ENCODE measurements around the gene SPTLC2. TPM values are rescaled to one million over a fixed set of nuclear protein-coding genes. Genes with fewer than 3 reads are reported as not detected.
A peak's percentile ranks its signal among the peaks of the same experiment; 100 is the strongest.

Gene SPTLC2
- total RNA-seq, 2 donors from 2014 or later: 4.9 to 11.7 TPM

GRCh38 chr14:77646907-77647306 is 30.5 kb upstream of the SPTLC2 start:
- no peak overlapping the region for H3K27ac ChIP-seq
- H3K36me3 ChIP-seq (replicated peaks in 1 of 2; ENCODE audit: insufficient read depth in 1 of 2, low read depth in 2 of 2): no peaks in the 10 kb centered on the region
- DNase-seq (no peak), ATAC-seq (no peak)
- intact Hi-C loops (cut with DNase I): no loop called here
- H3K4me3 ChIP-seq: no peak overlapping the region
- 93 to 100% methylated on average over 4 of the region's 4 CpGs for WGBS, 2 donors
- H3K9me3 ChIP-seq: no peaks in the 10 kb centered on the region
- no peaks in the 10 kb centered on the region for H3K27me3 ChIP-seq
- peaks cover 15% of the 10 kb centered on the region for H3K4me1 ChIP-seq
- TF ChIP-seq POLR2A (IDR thresholded peaks at IDR 0.05) (no peak), CTCF (IDR thresholded peaks at IDR 0.05) (no peak)

GRCh38 chr14:77645520-77646230 is 29.2 kb upstream of the SPTLC2 start:
- Histone ChIP-seq H3K4me1 (peaks cover 20% of the 10 kb centered on the region), H3K36me3 (replicated peaks in 1 of 2; ENCODE audit: insufficient read depth in 1 of 2, low read depth in 2 of 2) (no peaks in the 10 kb centered on the region), H3K4me3 (no peak overlapping the region), H3K27ac (no peak overlapping the region), H3K27me3 (no peaks in the 10 kb centered on the region), H3K9me3 (no peaks in the 10 kb centered on the region)
- DNase-seq (no peak), ATAC-seq (no peak)
- no peak for TF ChIP-seq POLR2A (IDR thresholded peaks at IDR 0.05)
- TF ChIP-seq CTCF (IDR thresholded peaks at IDR 0.05): no peak
- intact Hi-C loops (cut with DNase I): no loop called here
- WGBS, 2 donors: 76% methylated on average over 15 of the region's 15 CpGs

GRCh38 chr14:77642407-77642806 is 26.0 kb upstream of the SPTLC2 start:
- Histone ChIP-seq H3K4me3 (no peak overlapping the region), H3K9me3 (no peaks in the 10 kb centered on the region), H3K36me3 (replicated peaks in 1 of 2; ENCODE audit: insufficient read depth in 1 of 2, low read depth in 2 of 2) (no peaks in the 10 kb centered on the region), H3K4me1 (peaks cover 11% of the 10 kb centered on the region), H3K27ac (peak overlapping the region in 2 of 4 donors; percentile 45 to 72), H3K27me3 (no peaks in the 10 kb centered on the region)
- TF ChIP-seq POLR2A (IDR thresholded peaks at IDR 0.05): no peak
- no peak for TF ChIP-seq CTCF (IDR thresholded peaks at IDR 0.05)
- intact Hi-C loops (cut with DNase I): no loop called here
- 58 to 63% methylated on average over 7 of the region's 7 CpGs for WGBS, 2 donors
- ATAC-seq: peak; percentile 8
- DNase-seq: no peak

- Histone ChIP-seq H3K27me3 (no peaks in the 10 kb centered on the region), H3K9me3 (no peaks in the 10 kb centered on the region), H3K4me1 (peaks cover 9% of the 10 kb centered on the region), H3K27ac (peak overlapping the region in 2 of 4 donors; percentile 45 to 72), H3K36me3 (replicated peaks in 1 of 2; ENCODE audit: insufficient read depth in 1 of 2, low read depth in 2 of 2) (no peaks in the 10 kb centered on the region), H3K4me3 (no peak overlapping the region)
- 16 to 20% methylated on average over 29 to 47 of the region's 47 CpGs for WGBS, 2 donors
- ATAC-seq (peak; percentile 82), DNase-seq (peak; percentile 61 to 70 (median 68))
- TF ChIP-seq POLR2A (IDR thresholded peaks at IDR 0.05) (peak in 2 of 3 donors; percentile 28 to 33), CTCF (IDR thresholded peaks at IDR 0.05) (no peak)
- intact Hi-C loops (cut with DNase I): no loop called here
Observed at GRCh38 chr14:77641534-77642341, 25.3 kb upstream of the SPTLC2 start.

All from body of pancreas (tissue), 4 donors.